Thymus (tissue), 11 donors: ENCODE data around the gene NRM. TPM values are rescaled to one million over a fixed set of nuclear protein-coding genes. Genes with fewer than 3 reads are reported as not detected.

Experiments used
- DNase-seq, 9 donors: peaks; one replicate each; pipeline ENCODE4 v3.0.0-alpha.2; 2013; ENCODE audit warnings: low spot score in 9 of 9, low read depth in 6 of 9, missing footprints in 1 of 9
- H3K27ac ChIP-seq, 2 donors: one replicate each; pipeline ENCODE4 v1.5.1; 2013; ENCODE audit warnings: control low read depth in 1 of 2, low read depth in 1 of 2, low read length in 1 of 2, mild to moderate bottlenecking in 1 of 2, moderate library complexity in 1 of 2
- H3K27me3 ChIP-seq, 2 donors: one replicate each; pipeline ENCODE4 v1.5.1; 2013; ENCODE audit warnings: low read length in 1 of 2; ENCODE audit not compliant: control insufficient read depth in 2 of 2, insufficient read depth in 1 of 2
- H3K36me3 ChIP-seq, 2 donors: one replicate each; pipeline ENCODE4 v1.5.1; 2013; ENCODE audit warnings: low read length in 1 of 2, mild to moderate bottlenecking in 1 of 2, moderate library complexity in 1 of 2; ENCODE audit not compliant: control insufficient read depth in 2 of 2, insufficient read depth in 2 of 2
- H3K4me1 ChIP-seq, 2 donors: one replicate each; pipeline ENCODE4 v1.5.1; 2013; ENCODE audit warnings: low read length in 2 of 2; ENCODE audit not compliant: control insufficient read depth in 2 of 2, insufficient read depth in 2 of 2
- H3K4me3 ChIP-seq, 2 donors: one replicate each; pipeline ENCODE4 v1.5.1; 2013; ENCODE audit warnings: low read length in 2 of 2, control low read depth in 1 of 2, mild to moderate bottlenecking in 1 of 2
- H3K9me3 ChIP-seq, 2 donors: one replicate each; pipeline ENCODE4 v1.5.1; 2013; ENCODE audit warnings: low read length in 1 of 2, mild to moderate bottlenecking in 1 of 2; ENCODE audit not compliant: control insufficient read depth in 2 of 2, insufficient read depth in 1 of 2
- WGBS: extraction: QIAGEN DNeasy Blood & Tissue Kit; methylation state at CpG from one replicate; pipeline ENCODE4 v1.1.7; 2013; 5-methylcytosine and 5-hydroxymethylcytosine counted together
- polyA plus RNA-seq: library from polyadenylated mRNA; stranded (reverse); fragments of 200-250 nt; gene quantifications from one replicate; pipeline ENCODE4 v1.2.3, GENCODE V29; 2013
- total RNA-seq: library from RNA; stranded (reverse); fragments of 120-200 nt; gene quantifications from one replicate; pipeline ENCODE4 v1.2.4, GENCODE V29; 2013
- donor health status: healthy.

NRM gene
- total and polyA plus RNA-seq, 2 donors: 6.5 to 10.4 TPM

- Histone ChIP-seq H3K9me3 (no peaks in the 10 kb centered on the region), H3K27ac (no peak overlapping the region), H3K27me3 (no peaks in the 10 kb centered on the region), H3K36me3 (peaks cover 30 to 41% of the 10 kb centered on the region in 2 donors), H3K4me3 (no peak overlapping the region), H3K4me1 (peaks cover 5 to 38% of the 10 kb centered on the region in 2 donors)
- no peak for DNase-seq
- over 99% methylated on average over 2 of the region's 2 CpGs for WGBS
Observed at GRCh38 chr6:30643656-30644055, 47.1 kb downstream of the NRM start.

- no peaks in the 10 kb centered on the region for H3K9me3 ChIP-seq
Observed at GRCh38 chr6:30641048-30641447, 49.7 kb downstream of the NRM start.

GRCh38 chr6:30640481-30640880, 50.3 kb downstream of the NRM start:
- Histone ChIP-seq H3K27ac (peak overlapping the region; percentile 25 to 38), H3K9me3 (no peaks in the 10 kb centered on the region), H3K27me3 (no peaks in the 10 kb centered on the region), H3K4me1 (peaks cover 0 to 19% of the 10 kb centered on the region in 2 donors), H3K4me3 (no peak overlapping the region), H3K36me3 (peaks cover 27 to 40% of the 10 kb centered on the region in 2 donors)
- peak in 1 of 9 donors; percentile 25 for DNase-seq
- WGBS: 66% methylated on average over 10 of the region's 10 CpGs

More at GRCh38 chr6:30641048-30641447, 49.7 kb downstream of the NRM start:
- H3K4me3 ChIP-seq: no peak overlapping the region
- no peaks in the 10 kb centered on the region for H3K27me3 ChIP-seq
- WGBS: 13% methylated on average over 1 of the region's 1 CpG
- peaks cover 0 to 23% of the 10 kb centered on the region in 2 donors for H3K4me1 ChIP-seq
- DNase-seq: peak in 5 of 9 donors; percentile 15 to 74 (median 41)
- H3K27ac ChIP-seq: peak overlapping the region; percentile 52 to 56
- peaks cover 30 to 42% of the 10 kb centered on the region in 2 donors for H3K36me3 ChIP-seq

Other genes with a start within 250 kb of the NRM start
- gene HLA-E, start 201.5 kb downstream of the NRM start, total RNA-seq: 303 TPM
- 531 TPM for gene HLA-E, start 201.5 kb downstream of the NRM start, polyA plus RNA-seq
- gene GNL1, start 134.5 kb downstream of the NRM start, total RNA-seq: 46.4 TPM
- gene GNL1, start 134.5 kb downstream of the NRM start, polyA plus RNA-seq: 78.8 TPM
- 13.0 TPM for gene PRR3, start 133.7 kb downstream of the NRM start, total RNA-seq
- gene PRR3, start 133.7 kb downstream of the NRM start, polyA plus RNA-seq: 16.7 TPM
- 33.9 TPM for gene ABCF1, start 119.5 kb downstream of the NRM start, total RNA-seq
- 23.5 TPM for gene ABCF1, start 119.5 kb downstream of the NRM start, polyA plus RNA-seq
- 37.8 TPM for gene PPP1R10, start 73.7 kb downstream of the NRM start, total RNA-seq
- gene PPP1R10, start 73.7 kb downstream of the NRM start, polyA plus RNA-seq: 24.9 TPM
- gene MRPS18B, start 73.1 kb downstream of the NRM start, total RNA-seq: 47.9 TPM
- gene MRPS18B, start 73.1 kb downstream of the NRM start, polyA plus RNA-seq: 48.9 TPM
- 2.9 TPM for gene ATAT1, start 64.1 kb downstream of the NRM start, total RNA-seq
- 7.5 TPM for gene ATAT1, start 64.1 kb downstream of the NRM start, polyA plus RNA-seq
- gene C6orf136, start 43.9 kb downstream of the NRM start, total RNA-seq: 9.5 TPM
- gene C6orf136, start 43.9 kb downstream of the NRM start, polyA plus RNA-seq: 24.0 TPM
- gene DHX16, start 18.0 kb downstream of the NRM start, total RNA-seq: 29.9 TPM
- 48.0 TPM for gene DHX16, start 18.0 kb downstream of the NRM start, polyA plus RNA-seq
- gene PPP1R18, start 4.3 kb downstream of the NRM start, total RNA-seq: 47.6 TPM
- gene PPP1R18, start 4.3 kb downstream of the NRM start, polyA plus RNA-seq: 115 TPM
- 7.6 TPM for gene MDC1, start 26.3 kb upstream of the NRM start, total RNA-seq
- gene MDC1, start 26.3 kb upstream of the NRM start, polyA plus RNA-seq: 21.6 TPM
- 691 TPM for gene TUBB, start 29.4 kb upstream of the NRM start, total RNA-seq
- 137 TPM for gene TUBB, start 29.4 kb upstream of the NRM start, polyA plus RNA-seq
- gene FLOT1, start 51.7 kb upstream of the NRM start, total RNA-seq: 67.1 TPM
- 157 TPM for gene FLOT1, start 51.7 kb upstream of the NRM start, polyA plus RNA-seq
- gene IER3, start 53.6 kb upstream of the NRM start, total RNA-seq: 17.9 TPM
- 39.7 TPM for gene IER3, start 53.6 kb upstream of the NRM start, polyA plus RNA-seq
- gene DDR1, start 193.5 kb upstream of the NRM start, total RNA-seq: 39.6 TPM
- 65.9 TPM for gene DDR1, start 193.5 kb upstream of the NRM start, polyA plus RNA-seq
- gene GTF2H4, start 217.2 kb upstream of the NRM start, total RNA-seq: 12.9 TPM
- gene GTF2H4, start 217.2 kb upstream of the NRM start, polyA plus RNA-seq: 35.4 TPM
- gene VARS2, start 223.3 kb upstream of the NRM start, total RNA-seq: 30.3 TPM
- gene VARS2, start 223.3 kb upstream of the NRM start, polyA plus RNA-seq: 40.4 TPM
- gene SFTA2, start 241.2 kb upstream of the NRM start, total RNA-seq: 0.19 TPM
- gene SFTA2, start 241.2 kb upstream of the NRM start, polyA plus RNA-seq: 1.8 TPM
- gene MUCL3, start 250.0 kb upstream of the NRM start, total RNA-seq: 0.05 TPM
- 0.02 TPM for gene MUCL3, start 250.0 kb upstream of the NRM start, polyA plus RNA-seq